Measurements from ENCODE around the gene DIP2C.

Gene DIP2C

DNA sequence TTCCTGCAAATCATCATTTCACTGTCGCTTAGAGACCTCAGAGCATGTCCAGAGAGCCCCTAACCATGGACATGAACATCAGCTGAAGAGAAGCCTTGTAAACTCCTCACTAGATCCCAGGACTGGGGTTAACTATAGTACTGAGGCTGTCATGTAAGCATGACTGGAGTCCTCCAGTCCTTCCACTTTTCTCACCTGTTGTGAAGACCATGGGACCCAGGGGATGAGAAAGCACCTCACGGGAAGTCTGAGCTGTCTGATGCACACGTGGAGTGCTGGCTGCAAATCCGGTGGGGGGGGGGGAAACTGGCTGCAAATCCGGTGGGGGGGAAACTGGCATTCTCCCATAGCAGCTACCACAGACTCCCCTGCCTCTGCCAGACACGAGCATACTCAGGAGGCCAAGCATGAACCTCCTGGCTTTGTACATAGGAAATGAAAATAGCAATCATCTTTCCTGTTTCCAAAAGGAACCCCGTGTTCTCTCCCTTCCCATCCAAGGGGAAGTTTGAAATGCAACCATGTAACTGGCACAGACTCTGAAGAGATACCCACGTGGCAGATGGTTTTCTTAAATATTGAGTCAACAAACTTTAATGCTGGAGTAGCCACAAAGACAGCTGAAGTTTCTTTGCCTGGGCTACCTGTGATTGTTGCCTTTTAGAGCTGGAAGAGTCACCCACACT, 292.8 kb downstream of the DIP2C start:
- DNase-seq: no peak

DNA sequence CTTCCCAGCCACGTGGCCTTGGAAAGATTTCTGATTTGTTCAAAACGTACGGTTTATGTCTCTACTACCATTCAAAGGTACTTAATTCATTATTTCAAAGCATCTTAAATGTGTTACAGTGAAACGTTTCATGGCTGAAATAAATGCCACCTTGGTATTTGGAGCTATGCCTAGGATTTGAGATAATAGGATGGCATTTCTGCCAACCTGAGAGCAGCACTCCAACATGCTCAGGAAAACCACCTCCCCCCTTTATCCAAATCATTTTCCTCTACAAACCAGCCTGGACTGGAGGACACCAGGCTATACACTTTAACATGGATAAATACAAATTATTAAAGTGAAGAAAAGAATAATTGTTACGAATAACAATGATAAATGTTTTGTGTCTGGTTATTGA, 293.4 kb downstream of the DIP2C start:
- DNase-seq: no peak

DNA sequence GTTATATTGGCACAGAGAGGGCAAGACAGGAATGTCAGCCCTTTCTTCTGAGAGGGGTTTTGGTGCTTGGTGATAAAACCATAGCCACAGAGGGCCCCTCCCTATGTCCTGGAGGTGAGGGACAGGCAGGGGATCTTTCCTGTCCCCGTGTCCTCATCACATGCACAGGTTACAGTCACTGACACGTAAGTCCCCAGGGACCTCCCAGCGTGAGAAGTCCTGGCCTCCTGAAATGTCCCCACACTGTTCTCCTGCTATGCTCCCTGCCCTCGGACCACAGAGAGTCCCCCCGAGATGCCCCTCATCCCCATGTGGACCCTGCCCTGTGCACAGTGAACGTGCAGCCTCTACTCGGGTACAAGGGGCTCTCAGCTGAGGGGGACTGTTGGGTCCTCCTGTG, 293.8 kb downstream of the DIP2C start:
- DNase-seq: no peak

DNA sequence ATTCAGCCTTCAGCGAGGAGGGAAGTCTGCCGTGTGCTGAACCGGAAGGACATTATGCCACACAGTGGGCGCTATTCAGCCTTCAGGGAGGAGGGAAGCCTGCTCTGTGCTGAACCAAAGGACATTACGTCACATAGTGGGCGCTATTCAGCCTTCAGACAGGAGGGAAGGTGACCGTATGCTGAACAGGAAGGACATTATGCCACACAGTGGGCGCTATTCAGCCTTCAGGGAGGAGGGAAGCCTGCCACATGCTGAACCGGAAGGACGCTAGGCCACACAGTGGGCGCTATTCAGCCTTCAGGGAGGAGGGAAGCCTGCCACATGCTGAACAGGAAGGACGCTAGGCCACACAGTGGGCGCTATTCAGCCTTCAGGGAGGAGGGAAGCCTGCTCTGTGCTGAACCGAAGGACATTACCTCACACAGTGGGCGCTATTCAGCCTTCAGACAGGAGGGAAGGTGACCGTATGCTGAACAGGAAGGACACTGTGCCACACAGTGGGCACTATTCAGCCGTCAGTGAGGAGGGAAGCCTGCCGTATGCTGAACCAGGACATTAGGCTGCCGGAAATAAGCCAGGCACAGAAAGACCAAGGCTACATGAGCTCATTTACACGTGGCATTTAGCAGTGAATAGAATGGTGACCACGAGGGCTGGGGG, 294.9 kb downstream of the DIP2C start:
- DNase-seq: peak; percentile 21

DNA sequence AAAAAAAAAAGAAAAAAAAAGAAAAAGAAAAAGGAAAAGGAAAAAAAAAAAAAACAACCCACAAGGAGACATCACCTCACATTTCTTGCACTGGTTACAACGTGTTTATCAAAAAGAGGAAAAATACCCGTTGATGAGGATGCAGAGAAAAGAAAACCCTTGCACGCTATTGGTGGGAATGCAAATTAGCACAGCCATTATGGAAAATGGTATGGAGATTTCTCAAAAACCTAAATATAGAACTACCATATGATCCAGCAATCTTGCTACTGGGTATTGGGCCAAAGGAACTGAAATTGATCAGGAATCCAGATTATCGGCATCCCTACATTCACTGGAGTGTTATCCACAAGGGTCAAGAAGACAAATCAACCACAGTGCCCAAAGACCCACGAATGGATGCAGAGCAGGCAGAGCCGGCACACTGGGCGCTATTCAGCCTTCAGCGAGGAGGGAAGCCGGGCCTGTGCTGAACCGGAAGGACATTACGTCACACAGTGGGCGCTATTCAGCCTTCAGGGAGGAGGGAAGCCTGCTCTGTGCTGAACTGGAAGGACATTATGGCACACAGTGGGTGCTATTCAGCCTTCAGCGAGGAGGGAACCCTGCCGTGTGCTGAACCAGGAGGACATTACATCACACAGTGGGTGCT, 295.6 kb downstream of the DIP2C start:
- DNase-seq: no peak

DNA sequence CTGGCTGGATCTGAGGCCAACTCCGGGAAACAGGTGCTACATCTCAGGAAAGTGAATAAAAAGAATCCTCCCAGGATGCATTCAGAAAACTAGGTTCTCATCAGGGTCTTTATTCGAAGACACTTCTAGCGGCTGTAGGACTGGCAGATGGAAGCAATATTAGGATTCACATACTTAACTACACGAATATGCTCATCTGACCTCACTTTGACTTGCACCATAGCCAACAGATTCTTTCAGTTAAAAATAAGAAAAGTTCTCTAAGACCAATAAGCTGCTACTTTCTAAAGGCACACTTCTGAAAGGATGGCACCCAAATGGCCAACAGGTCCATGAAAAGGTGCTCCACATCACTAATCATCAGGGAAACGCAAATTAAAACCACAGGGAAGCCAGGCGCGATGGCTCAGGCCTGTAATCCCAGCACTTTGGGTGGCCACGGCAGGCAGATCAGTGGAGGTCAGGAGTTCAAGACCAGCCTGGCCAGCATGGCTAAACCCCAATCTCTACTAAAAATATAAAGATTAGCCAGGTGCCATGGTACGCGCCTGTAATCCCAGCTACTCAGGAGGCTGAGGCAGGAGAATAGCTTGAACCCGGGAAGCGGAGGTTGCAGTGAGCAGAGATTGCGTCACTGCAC, 296.2 kb downstream of the DIP2C start:
- DNase-seq: no peak

DNA sequence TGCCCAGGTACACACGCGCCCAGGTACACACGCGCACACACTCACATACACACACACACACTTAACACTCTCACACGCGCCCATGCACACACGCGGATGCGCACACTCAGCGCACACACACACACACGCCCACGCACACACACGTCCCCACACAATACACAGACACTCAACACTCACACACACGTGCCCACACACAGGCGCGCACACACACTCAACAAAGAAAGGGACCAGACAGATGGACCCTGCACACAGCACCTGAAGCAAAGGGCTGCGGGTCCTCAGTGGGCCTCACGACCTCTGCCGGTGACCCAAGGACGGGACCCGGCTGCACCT, 296.8 kb downstream of the DIP2C start:
- DNase-seq: no peak

DNA sequence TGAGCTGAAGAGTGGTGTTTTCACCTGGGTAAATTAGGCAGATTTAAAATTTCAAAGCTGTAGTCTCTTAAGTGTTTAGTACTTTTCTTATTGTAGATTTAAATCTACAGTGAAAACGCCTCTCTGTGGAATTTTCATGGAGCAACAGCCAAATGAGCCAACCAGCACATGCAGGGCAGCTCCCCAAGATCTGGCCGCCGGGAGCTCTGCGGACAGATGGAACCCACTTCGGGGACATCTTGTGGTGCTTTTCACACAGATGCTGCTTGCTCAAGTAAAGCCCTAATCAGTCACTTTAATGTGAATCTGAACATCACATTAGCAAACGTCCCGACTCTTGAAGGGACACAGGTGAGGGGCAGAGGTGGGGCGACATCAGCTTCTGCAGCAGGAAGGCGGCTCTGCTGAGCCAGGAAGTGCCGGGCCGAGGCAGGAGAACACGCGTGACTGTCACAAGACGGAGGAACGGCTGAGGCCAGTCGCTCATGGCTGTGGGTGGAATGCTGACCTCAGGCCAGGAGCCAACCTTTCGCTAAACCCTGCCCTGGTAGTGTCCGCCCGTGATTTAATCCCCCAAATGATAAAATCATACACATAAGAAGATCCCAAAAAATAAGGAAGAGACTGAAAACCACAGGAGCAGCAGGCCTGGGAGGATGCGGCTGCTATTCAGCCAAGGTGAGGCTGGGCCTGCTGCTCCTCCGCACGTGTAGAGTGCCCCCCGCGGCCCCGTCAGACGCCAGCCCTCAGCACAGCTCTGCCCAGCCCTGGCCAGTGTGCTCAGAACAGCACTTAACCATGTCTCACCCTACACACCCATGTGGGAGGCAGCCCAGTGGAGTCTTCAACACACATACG, 297.4 kb downstream of the DIP2C start:
- no peak for DNase-seq

DNA sequence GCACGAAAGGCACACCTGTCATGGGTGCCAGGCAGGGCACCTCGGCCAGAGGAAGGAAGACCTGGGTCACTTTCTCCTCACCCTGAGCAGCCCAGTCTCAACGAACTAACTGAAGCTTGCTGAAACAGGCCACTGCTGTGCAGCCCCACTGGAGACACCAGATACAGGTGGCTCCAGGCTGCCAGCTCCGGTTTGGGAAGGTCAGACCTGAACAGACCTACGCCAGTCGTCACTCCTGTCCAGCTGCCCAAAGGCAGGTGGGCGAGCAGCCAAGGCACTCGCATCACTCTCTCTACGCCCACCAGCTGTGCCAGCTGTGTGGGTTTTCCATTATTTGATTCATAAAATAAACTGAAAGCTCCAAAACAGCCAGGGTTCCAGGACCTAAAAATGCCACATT, 298.2 kb downstream of the DIP2C start:
- no peak for DNase-seq

DNA sequence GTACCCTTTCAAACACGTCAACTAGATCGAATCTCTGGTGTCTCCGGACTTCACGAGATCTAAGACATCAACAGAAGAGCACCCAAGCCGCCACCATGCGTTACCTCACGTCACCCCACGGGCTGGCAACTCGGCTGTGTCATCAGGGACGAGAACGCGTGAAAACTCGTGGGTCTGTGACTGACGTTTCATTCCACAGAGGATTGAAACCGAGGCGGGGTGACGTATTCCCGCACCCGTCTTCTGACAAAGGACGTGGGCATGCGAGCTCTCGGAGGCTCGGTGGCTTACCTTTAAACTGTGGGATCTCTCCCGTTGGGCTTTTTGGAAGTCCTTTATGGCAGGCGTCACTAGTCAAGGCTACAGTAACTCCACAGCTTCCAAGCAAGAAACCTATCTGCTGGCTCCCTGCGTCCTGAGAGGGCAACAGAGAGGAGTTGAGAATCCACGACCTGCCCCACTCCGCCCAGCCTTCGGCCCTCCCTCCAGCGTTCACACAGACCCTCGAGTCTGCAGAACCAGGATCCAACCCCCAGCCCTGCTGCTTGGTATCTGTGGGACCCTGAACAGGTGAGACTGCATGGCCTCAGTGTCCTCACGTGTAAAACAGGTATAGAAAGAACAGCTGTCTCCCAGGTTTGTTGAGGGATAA, 298.9 kb downstream of the DIP2C start:
- no peak for DNase-seq

DNA sequence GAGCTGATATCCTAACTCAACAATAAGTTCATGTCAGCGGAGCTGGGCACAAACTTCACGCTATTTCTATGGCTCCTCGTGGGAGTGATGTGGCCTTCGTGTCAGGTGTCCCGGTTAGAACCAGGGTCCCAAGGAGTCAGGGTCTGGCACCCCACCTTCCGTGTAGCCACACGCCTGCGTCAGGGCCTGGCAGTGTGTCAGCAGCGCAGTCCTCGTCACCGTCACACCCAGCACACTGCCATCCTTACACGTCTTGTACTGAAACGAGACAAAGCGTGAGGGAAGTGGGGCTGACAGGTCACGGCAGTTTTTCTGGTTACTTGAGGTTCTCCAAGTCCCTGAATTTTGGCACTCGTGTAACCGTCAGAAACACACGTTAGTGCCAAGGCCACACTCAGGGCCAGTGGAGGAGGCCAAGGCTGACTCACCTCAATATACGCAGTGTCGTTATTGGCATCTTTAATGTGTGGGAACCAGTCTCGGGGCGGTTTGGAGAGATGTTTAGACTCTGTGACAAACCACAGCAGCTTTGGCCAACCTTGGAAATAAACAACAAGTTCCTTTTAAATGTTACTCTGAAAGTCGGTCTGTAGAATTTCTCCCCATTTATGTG, 299.5 kb downstream of the DIP2C start:
- no peak for DNase-seq

DNA sequence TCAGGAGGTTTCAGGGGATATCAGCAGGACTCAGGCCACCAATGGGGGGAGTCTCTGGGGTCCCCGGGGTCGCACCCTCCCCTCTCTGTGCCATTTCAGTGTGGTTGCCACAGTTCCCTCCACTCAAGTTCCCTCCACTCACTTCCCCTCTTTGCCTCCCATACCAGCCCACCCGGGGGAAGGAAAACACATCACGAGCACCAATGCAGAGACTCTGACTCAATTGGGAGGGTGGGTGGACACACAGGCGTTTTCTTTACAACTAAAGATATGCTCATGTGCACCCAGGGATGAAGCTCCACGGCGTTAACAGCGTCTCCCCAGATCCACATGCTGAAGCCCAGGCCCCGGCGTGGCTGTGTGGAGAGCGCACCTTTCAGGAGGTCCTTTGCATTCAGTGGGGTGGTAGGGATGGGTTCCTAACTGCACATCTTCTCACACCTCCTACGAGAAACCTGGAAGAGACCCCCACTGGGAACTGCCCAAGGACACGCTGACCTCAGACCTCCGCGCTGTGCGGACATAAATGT, 300.1 kb downstream of the DIP2C start:
- no peak for DNase-seq

DNA sequence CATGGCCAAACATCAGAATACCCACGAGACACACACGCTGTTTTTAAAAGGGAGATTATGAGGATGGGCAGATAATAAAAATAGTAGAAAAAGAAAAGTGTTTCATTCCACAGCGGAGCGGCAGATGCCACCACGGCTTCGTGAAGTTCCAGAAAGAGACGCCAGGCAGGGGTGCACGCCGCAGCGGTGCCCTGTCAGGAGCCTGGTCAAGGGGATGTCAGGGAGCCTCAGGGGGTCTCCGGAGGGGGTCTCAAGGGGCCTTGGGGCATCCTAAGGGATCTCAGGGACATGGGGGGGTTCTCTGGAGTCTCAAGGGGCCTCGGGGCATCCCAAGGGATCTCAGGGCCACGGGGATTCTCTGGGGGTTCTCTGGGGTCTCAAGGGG, 300.8 kb downstream of the DIP2C start:
- no peak for DNase-seq

DNA sequence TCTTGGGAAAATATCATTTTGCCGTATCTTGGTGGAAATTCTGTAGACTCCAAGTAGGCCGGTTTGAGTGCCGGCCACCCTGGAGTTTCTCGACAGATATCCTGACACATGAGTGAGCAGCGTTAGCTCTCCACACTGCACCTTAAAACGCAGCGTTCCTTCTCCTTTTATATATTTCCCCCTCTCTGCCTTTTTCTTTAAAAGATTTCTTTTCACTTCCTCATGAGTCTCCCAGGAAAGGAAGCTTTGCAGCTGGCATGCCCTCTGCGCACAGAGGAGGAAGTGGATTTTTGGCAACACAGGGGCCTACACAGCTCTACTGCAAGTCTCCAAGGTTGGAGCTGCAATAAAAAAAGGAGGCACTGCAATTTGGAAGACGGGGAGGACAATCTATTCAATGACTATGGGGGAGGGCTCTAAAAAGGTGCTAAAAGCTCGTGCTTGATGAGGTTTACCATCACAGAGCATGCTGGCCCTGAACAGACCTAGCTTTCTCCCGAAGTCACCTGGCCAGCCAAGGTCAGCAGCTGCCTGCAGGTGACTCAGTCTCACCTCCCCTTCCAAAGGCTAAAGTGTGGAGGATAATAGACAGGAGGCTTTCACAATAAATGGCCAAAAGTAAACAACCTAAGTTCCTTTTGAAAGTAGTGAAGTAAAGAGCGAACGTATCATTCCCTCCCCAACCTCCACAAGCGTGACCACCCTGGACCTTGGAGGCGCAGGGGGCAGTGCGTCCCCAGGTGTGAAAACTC, 301.4 kb downstream of the DIP2C start:
- no peak for DNase-seq

DNA sequence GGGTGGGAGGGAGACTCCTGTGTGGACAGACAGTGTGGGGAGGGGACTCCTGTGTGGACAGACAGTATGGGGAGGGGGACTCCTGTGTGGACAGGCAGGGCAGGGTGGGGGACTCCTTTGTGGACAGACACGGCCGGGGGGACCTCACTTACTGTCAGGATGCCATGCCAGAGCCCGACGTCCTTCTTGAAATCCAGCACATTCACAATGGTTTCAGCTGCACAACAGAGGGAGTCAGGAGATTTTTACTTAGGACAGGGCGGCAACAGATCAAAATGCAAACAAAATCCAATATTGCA, 301.9 kb downstream of the DIP2C start:
- no peak for DNase-seq

DNA sequence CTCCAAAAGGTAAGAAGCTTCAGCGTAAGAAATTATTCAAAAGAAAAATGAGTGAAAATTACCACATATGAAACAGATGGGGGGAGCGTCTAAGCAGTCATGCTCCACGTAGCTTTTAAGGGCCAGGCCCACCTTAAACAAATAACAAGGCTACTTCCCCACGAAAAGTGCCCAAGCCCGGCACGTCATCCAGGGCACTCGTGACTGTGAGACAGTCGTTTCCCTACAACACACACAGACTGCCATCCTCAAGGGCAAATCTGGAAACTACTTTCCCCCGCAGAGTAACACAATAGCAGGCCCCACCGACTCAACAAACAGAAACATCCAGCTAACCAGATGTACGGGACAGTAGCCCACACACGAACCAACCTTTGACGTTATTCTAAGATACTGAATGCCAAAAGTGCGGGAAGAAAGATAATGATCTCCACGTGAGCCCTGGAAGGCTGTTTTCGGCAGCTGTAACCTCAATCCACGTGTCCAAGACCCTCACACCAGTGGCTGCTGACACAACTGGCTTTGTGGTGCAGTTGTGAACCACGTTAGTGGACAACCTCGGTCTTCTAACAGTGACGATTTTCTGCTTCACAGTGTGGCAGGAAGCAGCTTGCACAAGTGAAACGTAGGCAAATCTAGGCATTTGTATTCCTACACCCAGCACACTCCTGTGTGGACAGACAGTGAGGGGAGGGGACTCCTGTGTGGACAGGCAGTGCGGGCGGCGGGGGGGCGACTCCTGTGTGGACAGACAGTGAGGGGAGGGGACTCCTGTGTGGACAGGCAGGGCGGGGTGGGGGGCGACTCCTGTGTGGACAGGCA, 302.5 kb downstream of the DIP2C start:
- no peak for DNase-seq

DNA sequence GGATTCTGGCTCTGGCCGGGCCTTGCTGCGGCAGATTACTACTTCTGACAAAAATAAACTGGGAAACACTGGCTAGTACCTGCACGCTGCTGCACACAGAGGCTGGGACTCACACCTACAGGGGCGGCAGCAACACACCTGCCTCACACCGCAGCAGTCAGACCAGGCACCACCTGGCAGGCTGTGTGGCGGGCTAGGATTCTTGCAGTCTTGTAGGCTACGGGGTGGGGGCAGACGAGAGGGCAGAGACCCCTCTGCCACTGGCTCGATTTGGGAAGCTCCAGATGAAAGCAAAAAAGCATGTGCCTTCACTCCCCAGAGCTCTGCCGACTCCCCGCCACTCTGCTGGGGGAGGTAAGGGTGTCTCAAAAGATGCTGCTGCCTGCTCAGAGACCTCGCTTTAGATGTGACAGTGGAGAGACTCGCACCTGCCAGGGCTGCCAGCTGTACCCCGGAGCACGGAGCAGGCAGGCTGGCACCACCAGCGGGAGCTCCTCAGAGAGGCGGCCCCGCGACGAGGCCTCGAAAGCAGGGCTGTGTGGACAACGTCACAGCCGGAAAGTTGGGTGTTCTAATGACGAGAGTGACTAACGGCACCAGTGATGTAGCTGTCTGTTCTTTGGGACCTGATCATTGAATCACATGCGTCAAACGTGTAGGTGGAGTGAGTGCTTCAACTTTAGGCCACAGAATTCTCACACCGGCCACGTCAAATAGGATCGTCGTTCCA, 303.7 kb downstream of the DIP2C start:
- no peak for DNase-seq

DNA sequence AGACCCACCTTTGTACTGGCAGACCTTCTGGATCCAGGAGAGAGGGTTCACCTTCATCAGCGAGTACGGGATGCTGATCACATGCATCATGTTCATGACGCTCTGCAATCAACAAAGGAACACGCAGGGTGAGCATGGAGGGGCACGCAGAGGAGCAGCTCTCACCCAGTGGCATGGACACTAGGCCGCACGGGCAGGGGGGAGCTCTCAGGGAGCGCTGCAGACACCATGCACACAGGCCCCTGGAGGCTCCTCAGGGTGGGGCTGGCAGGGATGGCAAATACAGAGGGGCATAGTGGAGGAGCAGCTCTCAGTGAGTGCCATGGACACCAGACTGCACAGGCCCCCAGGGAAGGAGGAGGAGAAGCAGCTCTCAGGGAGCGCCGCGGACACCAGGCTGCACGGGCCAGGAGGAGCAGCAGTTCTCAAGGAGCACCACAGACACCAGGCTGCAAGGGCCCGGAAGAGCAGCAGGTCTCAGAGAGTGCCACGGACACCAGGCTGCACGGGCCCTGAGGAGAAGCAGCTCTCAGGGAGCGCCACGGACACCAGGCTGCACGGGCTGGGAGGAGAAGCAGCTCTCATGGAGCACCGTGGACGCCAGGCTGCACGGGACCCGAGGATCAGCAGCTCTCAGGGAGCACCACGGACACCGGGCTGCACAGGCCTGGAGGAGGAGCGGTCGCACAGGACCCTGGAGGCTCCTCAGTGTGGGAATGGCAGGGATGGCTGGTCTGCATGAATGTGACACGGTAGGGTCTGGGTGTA, 304.7 kb downstream of the DIP2C start:
- DNase-seq: no peak

DNA sequence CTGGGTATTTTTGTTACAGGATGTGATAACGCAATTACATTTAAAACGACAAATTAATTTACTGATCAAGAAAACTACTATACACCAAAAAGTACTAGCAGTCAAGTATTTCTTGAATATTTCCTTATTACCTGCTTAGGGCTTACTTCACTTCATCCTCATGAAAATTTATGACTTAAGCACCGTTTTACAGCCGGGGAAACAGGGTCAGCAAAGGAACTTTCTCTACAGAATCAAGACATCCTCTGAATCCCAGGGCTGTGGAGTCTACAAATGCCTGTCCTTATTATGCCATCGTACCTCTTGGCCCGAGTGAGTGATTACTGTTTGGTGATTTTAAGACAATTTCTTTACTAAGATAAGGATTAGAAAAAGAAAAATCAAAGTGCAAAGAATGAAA, 305.9 kb downstream of the DIP2C start:
- no peak for DNase-seq
